K562 (cell line): Measurements from ENCODE around the gene RUNDC1. TPM values are rescaled to one million over a fixed set of nuclear protein-coding genes. Genes with fewer than 3 reads are reported as not detected.

Source experiments
- EP400 ChIP-seq: fragments of 450-650 bp; IDR thresholded peaks from 2 replicates; pipeline ENCODE4 v1.6.1; 2017; ENCODE audit warnings: antibody characterized with exemption, mild to moderate bottlenecking, moderate library complexity
- GTF2F1 ChIP-seq: IDR thresholded peaks from 2 replicates; pipeline ENCODE4 v1.6.1; 2011; ENCODE audit warnings: low read depth, low read length, improper control_type of control experiment
- MAFG ChIP-seq: fragments of 450-650 bp; conservative IDR thresholded peaks from 2 replicates; pipeline ENCODE4 v1.6.1; 2016; ENCODE audit warnings: missing genetic modification characterization, missing compliant biosample characterization
- MYC ChIP-seq, 2 experiments: fragments of 250-450 bp in 1 of 2; sonication (Bioruptor Pico) in 1 of 2; IDR thresholded peaks; 2 replicates each; pipeline versions ENCODE4 v1.5.1 to v1.6.1; 2012 to 2021; ENCODE audit warnings: low read depth in 2 of 2, borderline replicate concordance in 1 of 2, improper control_type of control experiment in 1 of 2, low read length in 1 of 2, mild to moderate bottlenecking in 1 of 2, moderate library complexity in 1 of 2
- RB1 ChIP-seq: fragments of 450-650 bp; IDR thresholded peaks from 2 replicates; pipeline ENCODE4 v1.6.1; 2017; ENCODE audit warnings: low read depth, mild to moderate bottlenecking
- SAFB ChIP-seq: fragments of 200-400 bp; formaldehyde crosslinking; IDR thresholded peaks from 2 replicates; pipeline ENCODE4 v1.6.1; 2017; ENCODE audit warnings: low read depth, low read length, borderline replicate concordance
- TOE1 ChIP-seq, 2 experiments: fragments of 450-650 bp in 1 of 2; sonication (generic) in 1 of 2; formaldehyde crosslinking in 1 of 2; IDR thresholded peaks; 2 replicates each; pipeline versions ENCODE4 v1.7.1 to v1.8.0; 2016 to 2022; ENCODE audit warnings: borderline replicate concordance in 2 of 2, mild to moderate bottlenecking in 2 of 2, antibody characterized with exemption in 1 of 2, inconsistent platforms in 1 of 2, low read depth in 1 of 2, missing genetic modification reagents in 1 of 2, moderate library complexity in 1 of 2
- ZMIZ1 ChIP-seq, 2 experiments: fragments of 150-350 bp in 1 of 2; IDR thresholded peaks; 2 replicates each; pipeline ENCODE4 v1.6.1; 2012 to 2016; ENCODE audit warnings: low read depth in 2 of 2, low read length in 2 of 2, mild to moderate bottlenecking in 1 of 2, moderate library complexity in 1 of 2
- ZNF133 ChIP-seq: fragments of 250-450 bp; sonication (Bioruptor Pico); IDR thresholded peaks from 2 replicates; pipeline ENCODE4 v1.4.0; 2020; ENCODE audit warnings: mild to moderate bottlenecking
- polyA plus RNA-seq, 8 experiments: library from polyadenylated mRNA; depleted of rRNA in 4 of 8; stranded (reverse) in 5 of 8; unstranded in 3 of 8; fragments of >200 nt; fragmentation: Nextera tagmentation in 2 of 8; fragmentation: Illumina TruSeq in 1 of 8; extraction: Ambion mirVana in 2 of 8; extraction: Trizol in 1 of 8; gene quantifications; 2 replicates each; pipeline versions ENCODE4 v1.2.1 to v1.2.3, GENCODE V29; 2011 to 2014; ENCODE audit warnings: inconsistent platforms in 1 of 8, missing spikeins in 1 of 8
- total RNA-seq, 7 experiments: library from RNA; depleted of rRNA in 6 of 7; stranded (reverse); fragments of >200 nt in 6 of 7; fragmentation: Illumina TruSeq in 2 of 7; extraction: Trizol in 2 of 7; gene quantifications; 2 replicates each; pipeline versions ENCODE4 v1.2.1 to v1.2.3, GENCODE V29; 2011 to 2021; ENCODE audit warnings: low replicate concordance in 1 of 7
- TF ChIP-seq, protein P1 (sequence below), 2 experiments: fragments of 450-650 bp in 1 of 2; sonication (generic) in 1 of 2; formaldehyde crosslinking in 1 of 2; IDR thresholded peaks; 2 replicates each; pipeline versions ENCODE4 v1.7.1 to v1.9.0; 2016 to 2022; ENCODE audit warnings: inconsistent platforms in 1 of 2, mild to moderate bottlenecking in 1 of 2, missing genetic modification reagents in 1 of 2

The RUNDC1 gene
- total and polyA plus RNA-seq, 9 of the 15 experiments (the other 6 are each of a cell fraction or from before 2014, with no cell fraction given), result 3.4 to 12.6 (median 9.4) TPM

- TF ChIP-seq, protein P1, sequence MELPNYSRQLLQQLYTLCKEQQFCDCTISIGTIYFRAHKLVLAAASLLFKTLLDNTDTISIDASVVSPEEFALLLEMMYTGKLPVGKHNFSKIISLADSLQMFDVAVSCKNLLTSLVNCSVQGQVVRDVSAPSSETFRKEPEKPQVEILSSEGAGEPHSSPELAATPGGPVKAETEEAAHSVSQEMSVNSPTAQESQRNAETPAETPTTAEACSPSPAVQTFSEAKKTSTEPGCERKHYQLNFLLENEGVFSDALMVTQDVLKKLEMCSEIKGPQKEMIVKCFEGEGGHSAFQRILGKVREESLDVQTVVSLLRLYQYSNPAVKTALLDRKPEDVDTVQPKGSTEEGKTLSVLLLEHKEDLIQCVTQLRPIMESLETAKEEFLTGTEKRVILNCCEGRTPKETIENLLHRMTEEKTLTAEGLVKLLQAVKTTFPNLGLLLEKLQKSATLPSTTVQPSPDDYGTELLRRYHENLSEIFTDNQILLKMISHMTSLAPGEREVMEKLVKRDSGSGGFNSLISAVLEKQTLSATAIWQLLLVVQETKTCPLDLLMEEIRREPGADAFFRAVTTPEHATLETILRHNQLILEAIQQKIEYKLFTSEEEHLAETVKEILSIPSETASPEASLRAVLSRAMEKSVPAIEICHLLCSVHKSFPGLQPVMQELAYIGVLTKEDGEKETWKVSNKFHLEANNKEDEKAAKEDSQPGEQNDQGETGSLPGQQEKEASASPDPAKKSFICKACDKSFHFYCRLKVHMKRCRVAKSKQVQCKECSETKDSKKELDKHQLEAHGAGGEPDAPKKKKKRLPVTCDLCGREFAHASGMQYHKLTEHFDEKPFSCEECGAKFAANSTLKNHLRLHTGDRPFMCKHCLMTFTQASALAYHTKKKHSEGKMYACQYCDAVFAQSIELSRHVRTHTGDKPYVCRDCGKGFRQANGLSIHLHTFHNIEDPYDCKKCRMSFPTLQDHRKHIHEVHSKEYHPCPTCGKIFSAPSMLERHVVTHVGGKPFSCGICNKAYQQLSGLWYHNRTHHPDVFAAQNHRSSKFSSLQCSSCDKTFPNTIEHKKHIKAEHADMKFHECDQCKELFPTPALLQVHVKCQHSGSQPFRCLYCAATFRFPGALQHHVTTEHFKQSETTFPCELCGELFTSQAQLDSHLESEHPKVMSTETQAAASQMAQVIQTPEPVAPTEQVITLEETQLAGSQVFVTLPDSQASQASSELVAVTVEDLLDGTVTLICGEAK (IDR thresholded peaks at IDR 0.05), result peak; percentile 64
- TF ChIP-seq, protein P1 (CRISPR knock-in tag; IDR thresholded peaks at IDR 0.05), result no peak
- TF ChIP-seq ZMIZ1 (IDR thresholded peaks at IDR 0.05; ENCODE audit: low read depth in 2 of 2, low read length in 2 of 2) (no peak), SAFB (no peak), EP400 (peak; percentile 34; the same call in 1 of the 2 replicates), MYC (IDR thresholded peaks at IDR 0.05; ENCODE audit: low read depth, low read length) (peak; percentile 57; the same call in 1 of the 2 replicates), MYC (CRISPR knock-in tag; IDR thresholded peaks at IDR 0.05; ENCODE audit: borderline replicate concordance, low read depth) (no peak), TOE1 (IDR thresholded peaks at IDR 0.05; ENCODE audit: borderline replicate concordance) (0 out of 2 replicates have a peak, but pooled peaks have one; percentile 34), TOE1 (CRISPR knock-in tag; IDR thresholded peaks at IDR 0.05; ENCODE audit: borderline replicate concordance, low read depth) (no peak), GTF2F1 (no peak), MAFG (peak; percentile 18; the same call in 1 of the 2 replicates), RB1 (no peak; the same call in 1 of the 2 replicates), ZNF133 (CRISPR knock-in tag) (no peak)
Measured at GRCh38 chr17:43006639-43007551, 26.5 kb downstream of the RUNDC1 start, which contains the start of gene IFI35 (continued).
